Measurements from ENCODE around the gene GLB1L. TPM values are rescaled to one million over a fixed set of nuclear protein-coding genes. Genes with fewer than 3 reads are reported as not detected.

The GLB1L gene
- total RNA-seq, 1 experiment from 2014 or later: 6.1 TPM

- ChIA-PET POLR2A (interaction anchor here (1.1 kb wide), 1 partner anchor 74 kb away, joined by 3 read pairs; no protein-coding TSS in a partner anchor), CTCF (interaction anchor here (5.7 kb wide), 1 partner anchor 12 kb away, joined by 158 read pairs; the partner anchor contains the start of gene DNAJB2)
- DNase-seq (ENCODE audit: low spot score) (no peak), ATAC-seq (no peak)
- H3K27ac Mint-ChIP-seq: no peak overlapping the region
- peaks cover 18% of the 10 kb centered on the region for H3K4me1 Mint-ChIP-seq
- no peak overlapping the region for H3K4me3 Mint-ChIP-seq
- H3K36me3 Mint-ChIP-seq: no peaks in the 10 kb centered on the region
- H3K27me3 Mint-ChIP-seq (ENCODE audit: low read depth): peaks cover 37% of the 10 kb centered on the region
- peaks cover 5% of the 10 kb centered on the region; the same call in 1 of the 2 replicates for H3K9me3 Mint-ChIP-seq
- TF ChIP-seq HMGA2 (CRISPR knock-in tag; IDR thresholded peaks at IDR 0.05) (no peak), AFF4 (CRISPR knock-in tag; IDR thresholded peaks at IDR 0.05; ENCODE audit: borderline replicate concordance) (no peak), ZNF396 (CRISPR knock-in tag; IDR thresholded peaks at IDR 0.05; ENCODE audit: borderline replicate concordance) (no peak), FOXP1 (CRISPR knock-in tag; IDR thresholded peaks at IDR 0.05; ENCODE audit: borderline replicate concordance) (no peak), GABPB1 (CRISPR knock-in tag; IDR thresholded peaks at IDR 0.05) (no peak), ZNF425 (CRISPR knock-in tag; conservative IDR thresholded peaks at IDR 0.05) (no peak), STAT6 (CRISPR knock-in tag; conservative IDR thresholded peaks at IDR 0.05; ENCODE audit: low read depth) (no peak), ZNF138 (CRISPR knock-in tag; conservative IDR thresholded peaks at IDR 0.05) (no peak), RELA (CRISPR knock-in tag; IDR thresholded peaks at IDR 0.05; ENCODE audit: borderline replicate concordance) (no peak), ZNF317 (CRISPR knock-in tag; IDR thresholded peaks at IDR 0.05; ENCODE audit: borderline replicate concordance, low read depth) (no peak), GRHL2 (CRISPR knock-in tag; IDR thresholded peaks at IDR 0.05; ENCODE audit: insufficient replicate concordance, severe bottlenecking) (no peak), TEAD4 (CRISPR knock-in tag; IDR thresholded peaks at IDR 0.05) (no peak), ESRRA (CRISPR knock-in tag; IDR thresholded peaks at IDR 0.05; ENCODE audit: borderline replicate concordance) (no peak), HMGXB4 (CRISPR knock-in tag; IDR thresholded peaks at IDR 0.05) (no peak), NFATC4 (CRISPR knock-in tag; IDR thresholded peaks at IDR 0.05) (no peak), RORB (CRISPR knock-in tag; IDR thresholded peaks at IDR 0.05) (no peak), KAT7 (CRISPR knock-in tag; IDR thresholded peaks at IDR 0.05; ENCODE audit: borderline replicate concordance) (no peak)
Measured at GRCh38 chr2:219291394-219291793, 46.1 kb upstream of the GLB1L start.

Measured in WTC11 (cell line).